ENCODE results near the gene ZNF320. TPM values are rescaled to one million over a fixed set of nuclear protein-coding genes. Genes with fewer than 3 reads are reported as not detected.
"Not testable (repeated sequence)": the region's sequence is repeated elsewhere in the genome, so short reads cannot be mapped to it uniquely, and the experiment has no call there.

Gene ZNF320
- total and polyA plus RNA-seq, 2 experiments from 2014 or later: 5.6 to 35.0 TPM

GRCh38 chr19:52910648-52911047 lies 13.2 kb upstream of the ZNF320 start:
- no peaks in the 10 kb centered on the region for H3K79me2 ChIP-seq
- H3K4me2 ChIP-seq: no peak overlapping the region
- no peak for TF ChIP-seq EZH2phosphoT487 (IDR thresholded peaks at IDR 0.05; ENCODE audit: low read depth, severe bottlenecking, unreplicated experiment)
- no peak for DNase-seq (ENCODE audit: low spot score)
- no peaks in the 10 kb centered on the region for H3K9me2 ChIP-seq (replicated peaks; ENCODE audit: insufficient read depth)
- no peak overlapping the region for H2AFZ ChIP-seq
- no peaks in the 10 kb centered on the region for H3K4me1 ChIP-seq (ENCODE audit: insufficient read depth)
- H3K27ac ChIP-seq: no peak overlapping the region
- H3K36me3 ChIP-seq (replicated peaks; ENCODE audit: insufficient read depth, low read depth): no peaks in the 10 kb centered on the region
- H4K20me1 ChIP-seq (ENCODE audit: insufficient read depth, poor library complexity, severe bottlenecking): no peaks in the 10 kb centered on the region
- WGBS (ENCODE audit: low lambda C conversion rate, missing lambda C conversion rate): 100% methylated on average over 1 of the region's 1 CpG
- no peaks in the 10 kb centered on the region for H3K27me3 ChIP-seq
- H3K4me3 ChIP-seq: no peak overlapping the region
- H3K9me3 ChIP-seq (ENCODE audit: low read depth): no peaks in the 10 kb centered on the region

DNA sequence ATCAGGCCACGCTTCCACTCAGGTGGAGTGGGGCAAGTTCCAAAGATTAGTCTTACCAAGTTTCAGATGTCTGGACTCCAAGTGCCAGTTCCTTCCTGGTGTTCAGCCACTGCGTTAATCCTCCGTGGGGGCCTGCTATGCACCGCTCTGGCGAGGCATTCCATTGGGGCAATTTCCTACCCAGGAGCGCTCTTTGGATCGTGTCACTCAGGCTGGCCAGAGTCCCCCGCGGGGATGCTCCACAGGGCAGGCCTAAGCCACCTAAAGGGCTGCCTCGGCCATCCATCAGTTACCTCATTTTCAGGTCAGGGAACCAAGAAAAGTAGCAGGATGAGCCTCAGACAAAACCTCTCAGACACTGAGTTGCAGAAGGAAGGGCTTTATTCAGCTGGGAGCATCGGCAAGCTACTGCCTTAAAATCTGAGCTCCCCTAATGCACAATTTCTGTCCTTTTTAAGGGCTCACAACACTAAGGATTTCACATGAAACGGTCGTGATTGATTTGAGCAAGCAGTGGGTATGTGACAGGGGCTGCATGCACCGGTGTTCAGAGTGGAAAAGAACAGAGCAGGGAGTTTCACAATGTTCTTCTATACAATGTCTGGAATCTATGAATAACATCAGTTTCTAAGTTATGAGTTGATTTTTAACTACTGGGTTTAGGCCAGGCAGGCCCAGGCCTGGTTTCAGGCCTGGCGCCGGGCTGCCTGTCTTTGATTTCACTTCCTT lies 6.8 kb upstream of the ZNF320 start:
- 92% methylated on average over 16 of the region's 16 CpGs for WGBS (ENCODE audit: low lambda C conversion rate, missing lambda C conversion rate)

GRCh38 chr19:52901842-52902241 lies 4.4 kb upstream of the ZNF320 start:
- H3K4me2 ChIP-seq: no peak overlapping the region
- no peaks in the 10 kb centered on the region for H3K9me3 ChIP-seq (ENCODE audit: low read depth)
- no peak overlapping the region for H3K4me3 ChIP-seq
- no peaks in the 10 kb centered on the region for H4K20me1 ChIP-seq (ENCODE audit: insufficient read depth, poor library complexity, severe bottlenecking)
- H3K27me3 ChIP-seq: no peaks in the 10 kb centered on the region
- no peak overlapping the region for H3K27ac ChIP-seq
- no peaks in the 10 kb centered on the region for H3K36me3 ChIP-seq (replicated peaks; ENCODE audit: insufficient read depth, low read depth)
- H3K4me1 ChIP-seq (ENCODE audit: insufficient read depth): peaks cover 5% of the 10 kb centered on the region
- H2AFZ ChIP-seq: no peak overlapping the region
- TF ChIP-seq CTCF (IDR thresholded peaks at IDR 0.05; ENCODE audit: poor library complexity) (no peak), EZH2 (IDR thresholded peaks at IDR 0.05; ENCODE audit: borderline replicate concordance) (no peak), EZH2phosphoT487 (IDR thresholded peaks at IDR 0.05; ENCODE audit: low read depth, severe bottlenecking, unreplicated experiment) (no peak)
- 75% methylated on average over 3 of the region's 3 CpGs for WGBS (ENCODE audit: low lambda C conversion rate, missing lambda C conversion rate)
- H3K79me2 ChIP-seq: no peaks in the 10 kb centered on the region
- DNase-seq (ENCODE audit: low spot score): no peak
- no peaks in the 10 kb centered on the region for H3K9me2 ChIP-seq (replicated peaks; ENCODE audit: insufficient read depth)

More for the DNA sequence above, 6.8 kb upstream of the ZNF320 start:
- H2AFZ ChIP-seq; H3K9me3 ChIP-seq (ENCODE audit: low read depth); H3K27me3 ChIP-seq; H3K4me3 ChIP-seq; H3K36me3 ChIP-seq (replicated peaks; ENCODE audit: insufficient read depth, low read depth); H3K27ac ChIP-seq; H3K9me2 ChIP-seq (replicated peaks; ENCODE audit: insufficient read depth); H3K4me2 ChIP-seq; DNase-seq (ENCODE audit: low spot score); H4K20me1 ChIP-seq (ENCODE audit: insufficient read depth, poor library complexity, severe bottlenecking); H3K79me2 ChIP-seq; H3K4me1 ChIP-seq (ENCODE audit: insufficient read depth): not testable (repeated sequence)

GRCh38 chr19:52898596-52898995 lies 1.2 kb upstream of the ZNF320 start:
- not testable (repeated sequence) for H3K9me2 ChIP-seq (replicated peaks; ENCODE audit: insufficient read depth); H4K20me1 ChIP-seq (ENCODE audit: insufficient read depth, poor library complexity, severe bottlenecking); H3K4me3 ChIP-seq; H3K4me2 ChIP-seq; H3K36me3 ChIP-seq (replicated peaks; ENCODE audit: insufficient read depth, low read depth); H3K9me3 ChIP-seq (ENCODE audit: low read depth); H3K27me3 ChIP-seq; H2AFZ ChIP-seq; DNase-seq (ENCODE audit: low spot score)
- 81% methylated on average over 10 of the region's 10 CpGs for WGBS (ENCODE audit: low lambda C conversion rate, missing lambda C conversion rate)
- peak overlapping the region; percentile 97 for H3K27ac ChIP-seq
- peaks cover 17% of the 10 kb centered on the region for H3K4me1 ChIP-seq (ENCODE audit: insufficient read depth)
- peaks cover 31% of the 10 kb centered on the region for H3K79me2 ChIP-seq

GRCh38 chr19:52898101-52898500 lies 666 bp upstream of the ZNF320 start:
- peak overlapping the region; percentile 3 for H3K4me3 ChIP-seq
- WGBS (ENCODE audit: low lambda C conversion rate, missing lambda C conversion rate): 81% methylated on average over 15 of the region's 15 CpGs
- no peak for TF ChIP-seq EZH2phosphoT487 (IDR thresholded peaks at IDR 0.05; ENCODE audit: low read depth, severe bottlenecking, unreplicated experiment)
- no peak for TF ChIP-seq EZH2 (IDR thresholded peaks at IDR 0.05; ENCODE audit: borderline replicate concordance)
- no peak for TF ChIP-seq CTCF (IDR thresholded peaks at IDR 0.05; ENCODE audit: poor library complexity)
- H3K9me3 ChIP-seq (ENCODE audit: low read depth): no peaks in the 10 kb centered on the region
- H2AFZ ChIP-seq: peak overlapping the region; percentile 68
- H3K4me2 ChIP-seq: peak overlapping the region; percentile 75
- H4K20me1 ChIP-seq (ENCODE audit: insufficient read depth, poor library complexity, severe bottlenecking): no peaks in the 10 kb centered on the region
- H3K36me3 ChIP-seq (replicated peaks; ENCODE audit: insufficient read depth, low read depth): no peaks in the 10 kb centered on the region
- peak overlapping the region; percentile 97 for H3K27ac ChIP-seq
- no peaks in the 10 kb centered on the region for H3K9me2 ChIP-seq (replicated peaks; ENCODE audit: insufficient read depth)
- peaks cover 36% of the 10 kb centered on the region for H3K79me2 ChIP-seq
- H3K4me1 ChIP-seq (ENCODE audit: insufficient read depth): peaks cover 17% of the 10 kb centered on the region
- H3K27me3 ChIP-seq: no peaks in the 10 kb centered on the region
- peak; percentile 5 for DNase-seq (ENCODE audit: low spot score)
